Left forelimb (tissue), 1 donor: ENCODE results near the gene ARSB.
"Not testable (repeated sequence)": the region's sequence is repeated elsewhere in the genome, so short reads cannot be mapped to it uniquely, and the experiment has no call there.

ENCODE experiments used
- DNase-seq: peaks from one replicate; pipeline ENCODE4 v3.0.0-alpha.2; 2018; ENCODE audit warnings: low spot score

The ARSB gene

GRCh38 chr5:78747705-78748359, 237.3 kb downstream of the ARSB start:
- no peak for DNase-seq

GRCh38 chr5:78747055-78747454, 238.1 kb downstream of the ARSB start:
- no peak for DNase-seq

- DNase-seq = no peak
These were observed 238.9 kb downstream of the ARSB start for GRCh38 chr5:78746021-78746770.

GRCh38 chr5:78744951-78745534, 240.1 kb downstream of the ARSB start:
- no peak for DNase-seq

- no peak for DNase-seq
These were observed 244.1 kb downstream of the ARSB start for GRCh38 chr5:78741019-78741418.

GRCh38 chr5:78738693-78739300, 246.3 kb downstream of the ARSB start:
- DNase-seq = no peak

GRCh38 chr5:78738104-78738503, 247.0 kb downstream of the ARSB start:
- DNase-seq = no peak

- DNase-seq = no peak
These were observed 249.2 kb downstream of the ARSB start for GRCh38 chr5:78735834-78736463.

- no peak for DNase-seq
These were observed 250.2 kb downstream of the ARSB start for GRCh38 chr5:78734950-78735349.

GRCh38 chr5:78734094-78734845, 250.8 kb downstream of the ARSB start:
- DNase-seq = no peak

GRCh38 chr5:78732721-78733120, 252.4 kb downstream of the ARSB start:
- not testable (repeated sequence) for DNase-seq

- no peak for DNase-seq
These were observed 253.2 kb downstream of the ARSB start for GRCh38 chr5:78731884-78732283.

- DNase-seq = no peak
These were observed 254.6 kb downstream of the ARSB start for GRCh38 chr5:78730300-78731094.

GRCh38 chr5:78727786-78728761, 257.0 kb downstream of the ARSB start:
- no peak for DNase-seq
